ENCODE measurements around the gene OXSR1. TPM values are rescaled to one million over a fixed set of nuclear protein-coding genes. Genes with fewer than 3 reads are reported as not detected.

Gene OXSR1
- total and polyA plus RNA-seq, 10 of the 15 experiments (the other 5 are each of a cell fraction or from before 2014, with no cell fraction given) = 12.4 to 54.6 (median 35.7) TPM

- in situ Hi-C loops (cut with MboI) (no loop called here), intact Hi-C loops (cut with micrococcal nuclease; ENCODE audit: unreplicated experiment) (no loop called here)
- H3K4me2 ChIP-seq (ENCODE audit: control insufficient read depth, insufficient read depth) = no peak overlapping the region
- FAIRE-seq (no peak), DNase-seq (ENCODE audit: low read depth, low spot score) (no peak), ATAC-seq (no peak)
- H3K4me3 ChIP-seq = no peak overlapping the region
- H3K79me2 ChIP-seq (ENCODE audit: control insufficient read depth, insufficient read depth, low read length) = peaks cover 22% of the 10 kb centered on the region
- no peaks in the 10 kb centered on the region; the same call in 2 of the 3 replicates for H3K9me3 ChIP-seq (replicated peaks; ENCODE audit: control insufficient read depth, insufficient read depth, low read length)
- ChIA-PET SMC1A (ENCODE audit: uncharacterized antibody, unreplicated experiment) (interaction anchor here (0.6 to 2.2 kb wide), 3 partner anchors 9 to 30 kb away, joined by 3 to 7 read pairs (median 4); no protein-coding TSS in a partner anchor), RAD21 (ENCODE audit: unreplicated experiment) (interaction anchor here (2.4 kb wide), 1 partner anchor 10 kb away, joined by 5 read pairs; no protein-coding TSS in a partner anchor), POLR2A (interaction anchor here (0.6 to 1.1 kb wide), 2 partner anchors 23 to 67 kb away, joined by 3 to 4 read pairs; partner anchors contain the start of gene ACAA1), CTCF (no interaction called here)
- 100% methylated on average over 2 of the region's 2 CpGs for WGBS (ENCODE audit: insufficient coverage, insufficient replicate concordance, low lambda C conversion rate, missing lambda C conversion rate)
- H3K9ac ChIP-seq (ENCODE audit: control insufficient read depth, insufficient read depth, low read length) = no peak overlapping the region
- peaks cover 6% of the 10 kb centered on the region; the same call in 1 of the 2 replicates for H3K4me1 ChIP-seq (ENCODE audit: control insufficient read depth, insufficient read depth, low read length)
- peaks cover 17 to 22% of the 10 kb centered on the region in 2 experiments; a peak in 3 of 4 replicates for H3K36me3 ChIP-seq (ENCODE audit: control insufficient read depth in 2 of 2, insufficient read depth in 2 of 2, low read length in 1 of 2)
- H3K27ac ChIP-seq (ENCODE audit: control insufficient read depth, insufficient read depth) = no peak overlapping the region
- no peaks in the 10 kb centered on the region for H3K27me3 ChIP-seq (replicated peaks in 1 of 2; ENCODE audit: control insufficient read depth in 2 of 2, insufficient read depth in 2 of 2, low read length in 1 of 2)
- no TSS peak for BruUV-seq (replicated peaks)
- no peak overlapping the region for H2AFZ ChIP-seq (ENCODE audit: control insufficient read depth, low read depth, low read length)
- TF ChIP-seq STAT1 (conservative IDR thresholded peaks at IDR 0.05) (no peak), SUPT20H (IDR thresholded peaks at IDR 0.05; ENCODE audit: borderline replicate concordance, control insufficient read depth, low read depth, low read length) (no peak), FOXK2 (IDR thresholded peaks at IDR 0.05) (no peak), BMI1 (IDR thresholded peaks at IDR 0.05; ENCODE audit: borderline replicate concordance) (no peak), EZH2 (IDR thresholded peaks at IDR 0.05; ENCODE audit: borderline replicate concordance, control insufficient read depth, low read depth, low read length) (no peak), GABPA (IDR thresholded peaks at IDR 0.05; ENCODE audit: low read depth) (no peak), RAD51 (IDR thresholded peaks at IDR 0.05) (no peak), ZZZ3 (IDR thresholded peaks at IDR 0.05; ENCODE audit: control insufficient read depth, insufficient read length, low read depth) (no peak), GATAD2B (conservative IDR thresholded peaks at IDR 0.05; ENCODE audit: low read depth) (no peak), USF1 (IDR thresholded peaks at IDR 0.05; ENCODE audit: borderline replicate concordance, extremely low read length, insufficient read depth, low read depth, low read length) (no peak), BCL3 (IDR thresholded peaks at IDR 0.05; ENCODE audit: borderline replicate concordance, insufficient read depth, low read depth, low read length, poor library complexity, severe bottlenecking) (no peak), EED (IDR thresholded peaks at IDR 0.05; ENCODE audit: low read depth) (no peak), ATF3 (IDR thresholded peaks at IDR 0.05; ENCODE audit: borderline replicate concordance, extremely low read depth, low read depth, low read length) (no peak), SREBF1 (IDR thresholded peaks at IDR 0.05; ENCODE audit: low read length) (no peak), CBFB (IDR thresholded peaks at IDR 0.05; ENCODE audit: low read depth) (no peak), NRF1 (conservative IDR thresholded peaks at IDR 0.05; ENCODE audit: low read depth, low read length) (no peak), BHLHE40 (IDR thresholded peaks at IDR 0.05; ENCODE audit: borderline replicate concordance in 1 of 2, low read depth in 2 of 2, low read length in 1 of 2) (no peak), NR2C2 (IDR thresholded peaks at IDR 0.05; ENCODE audit: borderline replicate concordance, control insufficient read depth, insufficient read length, low read depth) (no peak)
- H4K20me1 ChIP-seq (ENCODE audit: control insufficient read depth, insufficient read depth) = no peaks in the 10 kb centered on the region; the same call in 1 of the 2 replicates
These were observed 38.4 kb downstream of the OXSR1 start for GRCh38 chr3:38203690-38204089.

Data from GM12878 (cell line).